Measurements from ENCODE around the gene PCSK9.

GRCh38 chr1:55057956-55058298 lies 18.6 kb downstream of the PCSK9 start:
- TF ChIP-seq, protein P1, sequence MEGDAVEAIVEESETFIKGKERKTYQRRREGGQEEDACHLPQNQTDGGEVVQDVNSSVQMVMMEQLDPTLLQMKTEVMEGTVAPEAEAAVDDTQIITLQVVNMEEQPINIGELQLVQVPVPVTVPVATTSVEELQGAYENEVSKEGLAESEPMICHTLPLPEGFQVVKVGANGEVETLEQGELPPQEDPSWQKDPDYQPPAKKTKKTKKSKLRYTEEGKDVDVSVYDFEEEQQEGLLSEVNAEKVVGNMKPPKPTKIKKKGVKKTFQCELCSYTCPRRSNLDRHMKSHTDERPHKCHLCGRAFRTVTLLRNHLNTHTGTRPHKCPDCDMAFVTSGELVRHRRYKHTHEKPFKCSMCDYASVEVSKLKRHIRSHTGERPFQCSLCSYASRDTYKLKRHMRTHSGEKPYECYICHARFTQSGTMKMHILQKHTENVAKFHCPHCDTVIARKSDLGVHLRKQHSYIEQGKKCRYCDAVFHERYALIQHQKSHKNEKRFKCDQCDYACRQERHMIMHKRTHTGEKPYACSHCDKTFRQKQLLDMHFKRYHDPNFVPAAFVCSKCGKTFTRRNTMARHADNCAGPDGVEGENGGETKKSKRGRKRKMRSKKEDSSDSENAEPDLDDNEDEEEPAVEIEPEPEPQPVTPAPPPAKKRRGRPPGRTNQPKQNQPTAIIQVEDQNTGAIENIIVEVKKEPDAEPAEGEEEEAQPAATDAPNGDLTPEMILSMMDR (IDR thresholded peaks at IDR 0.05) = no peak
- TF ChIP-seq POLR2AphosphoS5 (IDR thresholded peaks at IDR 0.05) = no peak
- TF ChIP-seq POLR2A (IDR thresholded peaks at IDR 0.05) = no peak
